ENCODE results near the gene MLLT6. TPM values are rescaled to one million over a fixed set of nuclear protein-coding genes. Genes with fewer than 3 reads are reported as not detected.
A peak's percentile ranks its signal among the peaks of the same experiment; 100 is the strongest.

Gene MLLT6
- total and polyA plus RNA-seq, 2 of the 13 experiments (the other 11 are each of a cell fraction or from before 2014, with no cell fraction given): 50.7 to 69.5 TPM

DNA sequence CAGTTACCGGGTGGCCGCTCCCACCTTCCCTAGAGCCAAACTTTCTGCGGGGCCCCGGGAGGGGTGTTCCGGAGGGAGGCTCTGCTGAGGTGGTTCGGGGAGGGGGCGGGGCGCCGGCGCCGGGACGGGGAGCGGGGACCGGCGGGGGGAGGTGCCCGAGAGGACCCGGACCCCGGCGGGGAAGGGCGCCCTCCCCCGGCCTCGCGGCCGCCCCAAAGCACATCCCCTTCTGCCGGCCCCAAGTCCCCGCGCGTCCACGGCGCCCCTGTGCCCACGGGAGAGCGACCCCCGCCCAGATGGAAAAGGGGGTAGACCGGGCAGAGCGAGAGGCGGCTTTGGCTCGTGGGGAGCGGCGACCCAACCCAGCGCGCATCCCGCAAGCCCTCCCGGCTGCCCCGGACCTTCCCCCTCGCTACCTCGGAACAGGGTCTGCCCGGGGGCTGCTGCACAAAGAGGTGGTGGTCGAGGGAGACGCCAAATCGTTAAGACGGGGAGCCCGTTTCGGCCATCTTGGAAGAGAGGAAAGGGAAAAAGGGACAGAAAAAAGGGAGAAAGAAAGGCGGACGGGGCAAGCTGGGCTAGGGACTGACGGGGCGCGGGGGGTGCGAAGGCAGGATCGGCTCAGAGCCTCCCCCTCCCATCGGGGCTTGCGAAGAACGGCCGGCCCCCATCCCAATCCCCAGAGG is 42.5 kb downstream of the MLLT6 start (continued):
- TF ChIP-seq NONO (IDR thresholded peaks at IDR 0.05) (no peak), NONO (CRISPR knock-in tag; conservative IDR thresholded peaks at IDR 0.05) (0 out of 2 replicates have a peak, but pooled peaks have one; percentile 17), ATF5 (CRISPR knock-in tag; IDR thresholded peaks at IDR 0.05; ENCODE audit: low read depth) (0 out of 2 replicates have a peak, but pooled peaks have one; percentile 47), ZFP36L1 (CRISPR knock-in tag; IDR thresholded peaks at IDR 0.05) (0 out of 2 replicates have a peak, but pooled peaks have one; percentile 43), HCFC1 (IDR thresholded peaks at IDR 0.05; ENCODE audit: low read depth, low read length) (no peak), SRF (IDR thresholded peaks at IDR 0.05; ENCODE audit: low read depth, low read length) (no peak), RARA (CRISPR knock-in tag; IDR thresholded peaks at IDR 0.05) (no peak), ZNF678 (CRISPR knock-in tag; IDR thresholded peaks at IDR 0.05) (no peak), REXO4 (CRISPR knock-in tag; IDR thresholded peaks at IDR 0.05; ENCODE audit: borderline replicate concordance) (0 out of 2 replicates have a peak, but pooled peaks have one; percentile 39), BORCS8-MEF2B (CRISPR knock-in tag; IDR thresholded peaks at IDR 0.05) (0 out of 2 replicates have a peak, but pooled peaks have one; percentile 17), SPEN (CRISPR knock-in tag; IDR thresholded peaks at IDR 0.05; ENCODE audit: low read depth) (peak; percentile 69), ZNF616 (CRISPR knock-in tag; IDR thresholded peaks at IDR 0.05; ENCODE audit: low read depth) (peak; percentile 61; the same call in 1 of the 2 replicates), TRAFD1 (CRISPR knock-in tag; IDR thresholded peaks at IDR 0.05; ENCODE audit: borderline replicate concordance) (no peak), ZNF839 (CRISPR knock-in tag; IDR thresholded peaks at IDR 0.05; ENCODE audit: borderline replicate concordance) (no peak), GMEB2 (CRISPR knock-in tag; IDR thresholded peaks at IDR 0.05; ENCODE audit: low read depth) (no peak), CHCHD3 (CRISPR knock-in tag; IDR thresholded peaks at IDR 0.05) (no peak)
- TF ChIP-seq, protein P1, sequence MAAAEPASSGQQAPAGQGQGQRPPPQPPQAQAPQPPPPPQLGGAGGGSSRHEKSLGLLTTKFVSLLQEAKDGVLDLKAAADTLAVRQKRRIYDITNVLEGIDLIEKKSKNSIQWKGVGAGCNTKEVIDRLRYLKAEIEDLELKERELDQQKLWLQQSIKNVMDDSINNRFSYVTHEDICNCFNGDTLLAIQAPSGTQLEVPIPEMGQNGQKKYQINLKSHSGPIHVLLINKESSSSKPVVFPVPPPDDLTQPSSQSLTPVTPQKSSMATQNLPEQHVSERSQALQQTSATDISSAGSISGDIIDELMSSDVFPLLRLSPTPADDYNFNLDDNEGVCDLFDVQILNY (CRISPR knock-in tag; conservative IDR thresholded peaks at IDR 0.05): no peak
- TF ChIP-seq, protein P2, sequence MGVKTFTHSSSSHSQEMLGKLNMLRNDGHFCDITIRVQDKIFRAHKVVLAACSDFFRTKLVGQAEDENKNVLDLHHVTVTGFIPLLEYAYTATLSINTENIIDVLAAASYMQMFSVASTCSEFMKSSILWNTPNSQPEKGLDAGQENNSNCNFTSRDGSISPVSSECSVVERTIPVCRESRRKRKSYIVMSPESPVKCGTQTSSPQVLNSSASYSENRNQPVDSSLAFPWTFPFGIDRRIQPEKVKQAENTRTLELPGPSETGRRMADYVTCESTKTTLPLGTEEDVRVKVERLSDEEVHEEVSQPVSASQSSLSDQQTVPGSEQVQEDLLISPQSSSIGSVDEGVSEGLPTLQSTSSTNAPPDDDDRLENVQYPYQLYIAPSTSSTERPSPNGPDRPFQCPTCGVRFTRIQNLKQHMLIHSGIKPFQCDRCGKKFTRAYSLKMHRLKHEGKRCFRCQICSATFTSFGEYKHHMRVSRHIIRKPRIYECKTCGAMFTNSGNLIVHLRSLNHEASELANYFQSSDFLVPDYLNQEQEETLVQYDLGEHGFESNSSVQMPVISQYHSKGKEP (CRISPR knock-in tag; IDR thresholded peaks at IDR 0.05): peak; percentile 58; the same call in 1 of the 2 replicates
- TF ChIP-seq, protein P3, sequence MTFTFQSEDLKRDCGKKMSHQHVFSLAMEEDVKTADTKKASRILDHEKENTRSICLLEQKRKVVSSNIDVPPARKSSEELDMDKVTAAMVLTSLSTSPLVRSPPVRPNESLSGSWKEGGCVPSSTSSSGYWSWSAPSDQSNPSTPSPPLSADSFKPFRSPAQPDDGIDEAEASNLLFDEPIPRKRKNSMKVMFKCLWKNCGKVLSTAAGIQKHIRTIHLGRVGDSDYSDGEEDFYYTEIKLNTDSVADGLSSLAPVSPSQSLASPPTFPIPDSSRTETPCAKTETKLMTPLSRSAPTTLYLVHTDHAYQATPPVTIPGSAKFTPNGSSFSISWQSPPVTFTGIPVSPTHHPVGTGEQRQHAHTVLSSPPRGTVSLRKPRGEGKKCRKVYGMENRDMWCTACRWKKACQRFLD (CRISPR knock-in tag; IDR thresholded peaks at IDR 0.05; ENCODE audit: borderline replicate concordance): no peak
- TF ChIP-seq, protein P4, sequence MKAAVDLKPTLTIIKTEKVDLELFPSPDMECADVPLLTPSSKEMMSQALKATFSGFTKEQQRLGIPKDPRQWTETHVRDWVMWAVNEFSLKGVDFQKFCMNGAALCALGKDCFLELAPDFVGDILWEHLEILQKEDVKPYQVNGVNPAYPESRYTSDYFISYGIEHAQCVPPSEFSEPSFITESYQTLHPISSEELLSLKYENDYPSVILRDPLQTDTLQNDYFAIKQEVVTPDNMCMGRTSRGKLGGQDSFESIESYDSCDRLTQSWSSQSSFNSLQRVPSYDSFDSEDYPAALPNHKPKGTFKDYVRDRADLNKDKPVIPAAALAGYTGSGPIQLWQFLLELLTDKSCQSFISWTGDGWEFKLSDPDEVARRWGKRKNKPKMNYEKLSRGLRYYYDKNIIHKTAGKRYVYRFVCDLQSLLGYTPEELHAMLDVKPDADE (CRISPR knock-in tag; IDR thresholded peaks at IDR 0.05): no peak

All from HepG2 (cell line).